ENCODE results near the gene TMEM39B. TPM values are rescaled to one million over a fixed set of nuclear protein-coding genes. Genes with fewer than 3 reads are reported as not detected.
"Not testable (repeated sequence)": the region's sequence is repeated elsewhere in the genome, so short reads cannot be mapped to it uniquely, and the experiment has no call there.

TMEM39B gene
- total RNA-seq, 4 donors from 2014 or later, result 0.88 to 22.4 (median 3.6) TPM

- Histone ChIP-seq H3K36me3 (no peaks in the 10 kb centered on the region), H3K4me1 (no peaks in the 10 kb centered on the region), H3K9me3 (no peaks in the 10 kb centered on the region), H3K4me3 (no peak overlapping the region), H3K27ac (peak overlapping the region; percentile 58 to 75), H3K27me3 (no peaks in the 10 kb centered on the region)
- TF ChIP-seq POLR2A (IDR thresholded peaks at IDR 0.05), result no peak
- TF ChIP-seq CTCF (IDR thresholded peaks at IDR 0.05), result no peak
- DNase-seq, result peak; percentile 39 to 52
- intact Hi-C loops (cut with DNase I; ENCODE audit: low total_unique reads), result no loop called here
Measured at GRCh38 chr1:32142446-32143301, 69.9 kb downstream of the TMEM39B start.

GRCh38 chr1:32143302-32143695, 70.6 kb downstream of the TMEM39B start:
- intact Hi-C loops (cut with DNase I; ENCODE audit: low total_unique reads); H3K9me3 ChIP-seq; H3K4me3 ChIP-seq; DNase-seq; H3K36me3 ChIP-seq; H3K27me3 ChIP-seq; H3K4me1 ChIP-seq: not testable (repeated sequence)
- peak overlapping the region; percentile 53 to 75 for H3K27ac ChIP-seq

GRCh38 chr1:32144033-32144432, 71.3 kb downstream of the TMEM39B start:
- no peaks in the 10 kb centered on the region for H3K9me3 ChIP-seq
- H3K27me3 ChIP-seq, result no peaks in the 10 kb centered on the region
- peak overlapping the region in 1 of 2 donors; percentile 29 for H3K27ac ChIP-seq
- H3K4me3 ChIP-seq, result no peak overlapping the region
- TF ChIP-seq CTCF (IDR thresholded peaks at IDR 0.05) (no peak), POLR2A (IDR thresholded peaks at IDR 0.05) (no peak)
- no peaks in the 10 kb centered on the region for H3K4me1 ChIP-seq
- no peaks in the 10 kb centered on the region for H3K36me3 ChIP-seq
- intact Hi-C loops (cut with DNase I; ENCODE audit: low total_unique reads), result no loop called here
- no peak for DNase-seq

- H3K4me3 ChIP-seq; DNase-seq; H3K36me3 ChIP-seq; H3K9me3 ChIP-seq; intact Hi-C loops (cut with DNase I; ENCODE audit: low total_unique reads); H3K27ac ChIP-seq; H3K4me1 ChIP-seq; H3K27me3 ChIP-seq: not testable (repeated sequence)
Measured at GRCh38 chr1:32147799-32148198, 75.1 kb downstream of the TMEM39B start.

GRCh38 chr1:32150847-32151246, 78.1 kb downstream of the TMEM39B start:
- H3K36me3 ChIP-seq, result no peaks in the 10 kb centered on the region
- DNase-seq, result peak in 1 of 2 donors; percentile 32
- no peaks in the 10 kb centered on the region for H3K9me3 ChIP-seq
- intact Hi-C loops (cut with DNase I; ENCODE audit: low total_unique reads), result no loop called here
- H3K27me3 ChIP-seq, result no peaks in the 10 kb centered on the region
- H3K4me3 ChIP-seq, result no peak overlapping the region
- TF ChIP-seq CTCF (IDR thresholded peaks at IDR 0.05) (no peak), POLR2A (IDR thresholded peaks at IDR 0.05) (no peak)
- H3K4me1 ChIP-seq, result peaks cover 5 to 6% of the 10 kb centered on the region in 2 donors
- peak overlapping the region; percentile 49 to 69 for H3K27ac ChIP-seq

- peaks cover 5 to 6% of the 10 kb centered on the region in 2 donors for H3K4me1 ChIP-seq
- no peak overlapping the region for H3K4me3 ChIP-seq
- intact Hi-C loops (cut with DNase I; ENCODE audit: low total_unique reads), result no loop called here
- peak overlapping the region; percentile 49 to 69 for H3K27ac ChIP-seq
- no peaks in the 10 kb centered on the region for H3K36me3 ChIP-seq
- DNase-seq, result no peak
- H3K27me3 ChIP-seq, result no peaks in the 10 kb centered on the region
- TF ChIP-seq POLR2A (IDR thresholded peaks at IDR 0.05) (no peak), CTCF (IDR thresholded peaks at IDR 0.05) (no peak)
- no peaks in the 10 kb centered on the region for H3K9me3 ChIP-seq
Measured at GRCh38 chr1:32151319-32151787, 78.6 kb downstream of the TMEM39B start.

All from uterus (tissue), 4 donors.